ENCODE measurements around the gene NCAM2.
A peak's percentile ranks its signal among the peaks of the same experiment; 100 is the strongest.

NCAM2 gene

GRCh38 chr21:21262048-21262447, 263.8 kb downstream of the NCAM2 start:
- no peak overlapping the region for H3K4me3 ChIP-seq (ENCODE audit: low read depth, low read length)
- no peak for DNase-seq (ENCODE audit: low read depth)

DNA sequence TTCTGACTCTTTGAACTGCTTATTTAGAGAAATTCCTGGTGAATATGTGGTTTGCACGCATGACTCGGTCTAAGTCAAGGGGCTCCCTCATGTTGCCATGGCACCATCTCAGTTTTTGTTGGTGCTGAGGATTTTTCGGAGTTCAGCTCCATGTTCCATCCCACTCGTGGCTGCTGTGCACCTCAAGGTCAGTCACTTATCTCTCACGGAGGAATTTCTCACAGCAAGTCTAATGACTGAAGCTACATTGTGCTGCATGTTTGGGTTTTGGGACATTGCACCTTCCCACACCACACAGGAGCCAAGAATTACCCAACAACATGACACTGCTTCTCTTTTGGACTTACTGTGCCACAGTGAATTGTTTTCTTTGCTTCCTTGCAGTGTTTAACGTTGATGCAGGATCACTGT, 269.9 kb downstream of the NCAM2 start:
- DNase-seq (ENCODE audit: low read depth), result no peak
- no peak overlapping the region for H3K4me3 ChIP-seq (ENCODE audit: low read depth, low read length)

- H3K4me3 ChIP-seq (ENCODE audit: low read depth, low read length), result no peak overlapping the region
- no peak for DNase-seq (ENCODE audit: low read depth)
Observed at GRCh38 chr21:21268885-21269284, 270.7 kb downstream of the NCAM2 start.

GRCh38 chr21:21279193-21279901, 281.1 kb downstream of the NCAM2 start:
- no peak for DNase-seq (ENCODE audit: low read depth)
- no peak overlapping the region for H3K4me3 ChIP-seq (ENCODE audit: low read depth, low read length)

GRCh38 chr21:21283810-21284209, 285.6 kb downstream of the NCAM2 start:
- no peak overlapping the region for H3K4me3 ChIP-seq (ENCODE audit: low read depth, low read length)
- DNase-seq (ENCODE audit: low read depth), result no peak

DNA sequence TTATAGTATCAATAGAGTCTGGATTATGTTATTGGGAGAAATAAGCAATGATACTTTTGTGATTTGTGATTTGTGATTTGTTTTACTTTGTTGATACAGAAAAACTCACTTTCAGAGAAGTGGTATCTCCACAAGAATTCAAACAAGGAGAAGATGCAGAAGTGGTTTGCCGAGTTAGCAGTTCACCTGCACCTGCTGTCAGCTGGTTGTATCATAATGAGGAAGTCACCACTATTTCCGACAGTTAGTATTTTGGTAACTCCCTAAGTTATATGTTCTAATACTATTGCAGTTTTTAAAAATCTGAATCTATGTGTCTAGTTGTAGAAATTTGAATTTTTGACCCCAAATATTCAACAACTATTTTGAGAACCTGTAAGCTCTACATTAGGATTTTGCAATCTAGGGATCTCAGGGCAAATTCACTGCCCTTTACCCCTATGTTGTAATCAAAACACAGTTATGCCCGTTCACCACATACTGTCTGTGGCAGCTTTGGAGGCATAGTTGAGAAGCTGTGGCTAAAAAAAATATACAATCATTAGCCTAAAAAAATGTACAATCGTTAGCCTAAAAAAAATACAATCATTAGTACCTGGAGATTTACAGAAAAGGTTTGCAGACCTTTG, 288.1 kb downstream of the NCAM2 start:
- no peak for DNase-seq (ENCODE audit: low read depth)
- no peak overlapping the region for H3K4me3 ChIP-seq (ENCODE audit: low read depth, low read length)

- DNase-seq (ENCODE audit: low read depth), result no peak
- H3K4me3 ChIP-seq (ENCODE audit: low read depth, low read length), result no peak overlapping the region
Observed at GRCh38 chr21:21290751-21291150, 292.5 kb downstream of the NCAM2 start.

- no peak overlapping the region for H3K4me3 ChIP-seq (ENCODE audit: low read depth, low read length)
- DNase-seq (ENCODE audit: low read depth), result no peak
Observed at GRCh38 chr21:21291883-21292569, 293.8 kb downstream of the NCAM2 start.

- no peak for DNase-seq (ENCODE audit: low read depth)
- H3K4me3 ChIP-seq (ENCODE audit: low read depth, low read length), result no peak overlapping the region
Observed at GRCh38 chr21:21295303-21295702, 297.1 kb downstream of the NCAM2 start.

DNA sequence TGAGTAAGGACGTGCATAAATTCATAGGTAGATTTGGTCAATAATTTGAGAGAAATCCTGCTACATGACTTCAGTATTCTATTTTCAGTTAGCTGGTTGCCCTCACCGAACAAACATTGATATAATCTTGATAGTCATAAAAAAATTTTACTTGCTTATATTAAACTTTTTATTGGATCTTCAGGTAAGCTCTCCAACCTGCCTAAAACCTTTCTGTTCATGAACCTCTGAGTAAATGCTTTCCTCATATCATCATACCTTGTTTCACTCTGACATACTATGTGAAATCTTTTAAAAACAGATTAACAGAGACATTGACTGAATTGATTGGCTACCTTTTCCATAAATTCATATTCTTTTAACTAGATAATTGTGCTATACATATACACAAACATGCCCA, 299.0 kb downstream of the NCAM2 start:
- DNase-seq (ENCODE audit: low read depth), result no peak
- H3K4me3 ChIP-seq (ENCODE audit: low read depth, low read length), result no peak overlapping the region

- no peak overlapping the region for H3K4me3 ChIP-seq (ENCODE audit: low read depth, low read length)
- no peak for DNase-seq (ENCODE audit: low read depth)
Observed at GRCh38 chr21:21301013-21301412, 302.8 kb downstream of the NCAM2 start.

GRCh38 chr21:21309510-21309909, 311.3 kb downstream of the NCAM2 start:
- no peak for DNase-seq (ENCODE audit: low read depth)

DNA sequence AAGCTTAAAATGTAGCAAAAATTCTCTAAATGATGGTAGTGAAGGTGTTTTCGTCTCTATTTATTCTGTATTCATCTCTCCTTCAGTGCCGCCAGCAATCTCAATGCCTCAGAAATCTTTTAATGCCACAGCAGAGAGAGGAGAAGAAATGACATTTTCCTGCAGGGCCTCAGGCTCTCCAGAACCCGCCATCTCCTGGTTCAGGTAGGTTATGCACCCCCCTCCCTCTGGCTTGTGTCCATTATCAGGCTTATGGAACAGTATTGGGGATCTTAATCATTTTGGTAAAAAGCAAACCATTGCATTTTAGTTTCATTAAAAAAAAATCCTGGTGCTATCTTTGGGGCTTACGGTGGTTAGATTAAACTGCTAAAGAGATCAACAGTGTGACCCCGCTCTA, 326.1 kb downstream of the NCAM2 start:
- no peak overlapping the region for H3K4me3 ChIP-seq (ENCODE audit: low read depth, low read length)
- no peak for DNase-seq (ENCODE audit: low read depth)

More at GRCh38 chr21:21309510-21309909, 311.3 kb downstream of the NCAM2 start:
- H3K4me3 ChIP-seq (ENCODE audit: low read depth, low read length), result no peak overlapping the region

DNA sequence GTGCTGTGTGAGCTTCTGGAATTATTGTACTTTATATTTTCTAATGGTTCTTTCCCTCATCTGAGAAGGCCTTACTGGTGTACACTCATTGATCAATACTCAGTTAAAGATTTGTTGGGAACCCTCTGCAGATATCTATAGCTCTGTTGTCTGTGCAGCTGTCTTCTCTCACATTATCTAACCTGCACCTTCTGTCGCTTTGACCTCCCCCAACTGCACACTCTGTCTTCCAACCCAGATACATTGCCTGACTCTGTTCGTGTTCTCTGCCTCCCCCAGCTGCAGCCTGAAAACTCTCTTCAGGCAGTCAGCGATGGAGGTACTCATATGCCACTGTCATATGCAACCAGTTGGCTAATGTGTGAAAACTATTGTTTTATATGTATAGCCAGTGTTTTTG, 334.3 kb downstream of the NCAM2 start:
- DNase-seq (ENCODE audit: low read depth), result no peak
- H3K4me3 ChIP-seq (ENCODE audit: low read depth, low read length), result no peak overlapping the region

GRCh38 chr21:21341041-21341440, 342.8 kb downstream of the NCAM2 start:
- no peak for DNase-seq (ENCODE audit: low read depth)
- no peak overlapping the region for H3K4me3 ChIP-seq (ENCODE audit: low read depth, low read length)

DNA sequence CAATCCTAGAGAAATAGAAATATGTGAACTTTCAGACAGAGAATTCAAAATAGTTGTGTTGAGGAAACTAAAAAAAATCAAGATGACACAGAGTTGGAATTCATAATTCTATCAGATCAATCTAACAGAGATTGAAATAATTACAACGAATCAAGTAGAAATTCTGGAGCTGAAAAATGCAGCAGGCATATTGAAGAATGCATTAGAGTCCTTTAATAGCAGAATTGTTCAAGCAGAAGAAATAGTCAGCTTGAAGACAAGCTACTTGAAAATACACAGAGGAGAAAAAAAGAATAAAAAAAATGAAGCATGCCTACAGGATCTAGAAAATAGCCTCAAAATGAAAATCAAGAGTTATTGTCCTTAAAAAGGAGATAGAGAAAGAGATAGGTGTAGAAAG, 347.1 kb downstream of the NCAM2 start:
- no peak for DNase-seq (ENCODE audit: low read depth)
- no peak overlapping the region for H3K4me3 ChIP-seq (ENCODE audit: low read depth, low read length)

GRCh38 chr21:21345872-21346271, 347.7 kb downstream of the NCAM2 start:
- no peak overlapping the region for H3K4me3 ChIP-seq (ENCODE audit: low read depth, low read length)
- DNase-seq (ENCODE audit: low read depth), result no peak

DNA sequence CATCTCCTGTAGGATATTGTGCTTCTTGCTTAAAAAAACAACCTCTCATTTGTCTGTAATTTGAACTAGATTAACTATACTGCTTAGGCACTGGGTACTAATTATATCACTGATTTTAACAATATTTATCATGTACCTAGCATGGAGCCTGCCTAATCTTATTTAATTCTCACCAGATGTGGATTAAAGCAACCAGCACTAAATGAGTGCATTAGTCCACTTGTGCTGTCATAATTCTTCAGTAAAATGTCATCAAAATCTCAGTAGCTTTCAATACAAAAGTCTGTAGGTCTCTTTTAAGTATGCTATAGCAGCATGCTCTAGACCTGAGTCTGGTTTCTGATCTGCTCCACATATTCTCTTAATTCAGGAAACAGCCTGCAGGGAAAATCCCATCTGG, 368.1 kb downstream of the NCAM2 start:
- DNase-seq (ENCODE audit: low read depth), result no peak
- no peak overlapping the region for H3K4me3 ChIP-seq (ENCODE audit: low read depth, low read length)

DNA sequence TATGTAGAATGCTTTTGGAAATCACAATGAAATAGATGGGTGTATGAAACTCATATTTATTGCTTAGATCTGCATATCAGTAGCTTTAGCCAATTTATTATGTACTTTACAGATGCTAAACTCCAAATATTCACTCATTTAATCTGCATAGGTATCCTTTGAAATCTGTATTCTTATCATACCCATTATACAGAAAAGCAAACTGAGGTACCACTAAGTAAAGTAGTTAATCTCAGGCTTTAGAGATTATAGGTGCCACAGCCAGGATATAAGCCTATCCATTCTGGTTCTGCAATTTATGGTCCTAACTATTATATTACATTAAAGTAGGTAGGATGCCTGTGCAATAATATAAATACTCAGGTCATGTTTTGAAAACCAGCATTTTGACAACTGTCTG, 369.4 kb downstream of the NCAM2 start:
- no peak overlapping the region for H3K4me3 ChIP-seq (ENCODE audit: low read depth, low read length)
- no peak for DNase-seq (ENCODE audit: low read depth)

- DNase-seq (ENCODE audit: low read depth), result no peak
- no peak overlapping the region for H3K4me3 ChIP-seq (ENCODE audit: low read depth, low read length)
Observed at GRCh38 chr21:21373969-21374368, 375.8 kb downstream of the NCAM2 start.

DNA sequence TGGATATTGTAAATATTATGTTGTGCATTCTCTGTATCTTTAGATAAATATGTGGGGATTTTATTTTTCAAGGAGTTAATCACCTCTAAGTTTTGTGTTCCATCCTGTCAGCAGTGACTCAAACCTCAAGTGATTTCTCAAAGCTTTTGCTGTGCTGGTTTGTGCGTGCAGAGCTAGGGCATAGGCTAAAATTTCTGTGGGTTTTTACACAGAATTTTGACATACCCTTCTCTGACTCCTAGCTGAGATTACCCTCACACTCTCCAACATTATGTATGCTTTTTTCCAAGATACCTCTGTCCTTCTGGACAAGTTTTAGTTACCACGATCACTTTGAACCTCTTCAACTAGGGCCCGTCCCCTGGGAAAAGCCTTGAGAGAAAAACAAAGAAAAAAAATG, 384.9 kb downstream of the NCAM2 start:
- no peak overlapping the region for H3K4me3 ChIP-seq (ENCODE audit: low read depth, low read length)
- DNase-seq (ENCODE audit: low read depth), result peak; percentile 20
